HCT116 (cell line): ENCODE data around the gene RNF217. TPM values are rescaled to one million over a fixed set of nuclear protein-coding genes. Genes with fewer than 3 reads are reported as not detected.

Source experiments
- ATAC-seq: fragments of 200-7000 bp; cut with Tn5 transposase; 2 replicates; pipeline ENCODE4 v1.9.1; 2020; ENCODE audit warnings: mild to moderate bottlenecking, moderate library complexity
- BruUV-seq: library from RNA; stranded (reverse); fragments of 400-500 nt; replicated peaks from 2 replicates; lab custom pipeline; 2021; lab: Mats Ljungman, UMichigan
- CTCF ChIA-PET: fragments of 300-600 bp; sonication (Branson Sonifier 250); formaldehyde crosslinking; loops from one replicate; lab custom pipeline; 2021; ENCODE audit warnings: antibody characterized with exemption; lab: Charles Lee
- POLR2A ChIA-PET: fragments of 300-600, 350-600 bp; sonication (Branson Sonifier 250); formaldehyde crosslinking; loops from one replicate; lab custom pipeline; 2021; ENCODE audit warnings: antibody characterized with exemption; lab: Charles Lee
- RAD21 ChIA-PET, 2 experiments: fragments of 300-600 bp; sonication (Branson Sonifier 250); formaldehyde crosslinking; loops; one replicate each; lab custom pipeline; 2023; ENCODE audit warnings: low total read pairs in 2 of 2; ENCODE audit not compliant: uncharacterized antibody in 2 of 2, unreplicated experiment in 2 of 2, low non-redundant PET in 1 of 2; lab: Charles Lee
- DNase-seq: peaks from one replicate; pipeline ENCODE4 v3.0.0-alpha.2; 2010; ENCODE audit warnings: low read depth, low spot score
- H2AFZ ChIP-seq: fragments of 200-600 bp; shearing (Covaris generic), sonication (generic); 2 replicates; pipeline ENCODE4 v1.6.1; 2017; ENCODE audit warnings: low read depth, mixed run types, mixed read lengths, antibody characterized with exemption, low read length; ENCODE audit not compliant: poor library complexity, severe bottlenecking
- H3K27ac ChIP-seq: 2 replicates; pipeline ENCODE4 v1.5.1; 2012; ENCODE audit warnings: low read depth, low read length
- H3K27me3 ChIP-seq: fragments of 200-600 bp; sonication (generic); 2 replicates; pipeline ENCODE4 v1.6.1; 2016; ENCODE audit warnings: mixed run types, low read length, mixed read lengths; ENCODE audit not compliant: insufficient read depth
- H3K36me3 ChIP-seq, 2 experiments: fragments of 200-500 bp in 1 of 2; fragments of 200-600 bp in 1 of 2; sonication (Bioruptor generic) in 1 of 2; sonication (generic) in 1 of 2; 2 replicates each; pipeline versions ENCODE4 v1.5.1 to v1.6.1; 2014 to 2016; ENCODE audit warnings: low read length in 2 of 2, inconsistent platforms in 1 of 2, mixed read lengths in 1 of 2, mixed run types in 1 of 2; ENCODE audit not compliant: insufficient read depth in 2 of 2, control insufficient read depth in 1 of 2
- H3K4me1 ChIP-seq, 2 experiments: fragments of 200-600 bp in 1 of 2; sonication (generic) in 1 of 2; 2 replicates each; pipeline versions ENCODE4 v1.5.1 to v1.6.1; 2012 to 2017; ENCODE audit warnings: low read length in 2 of 2, inconsistent platforms in 1 of 2, mild to moderate bottlenecking in 1 of 2, mixed read lengths in 1 of 2, mixed run types in 1 of 2, moderate library complexity in 1 of 2; ENCODE audit not compliant: insufficient read depth in 2 of 2, control insufficient read depth in 1 of 2
- H3K4me2 ChIP-seq: fragments of 200-600 bp; sonication (generic); 2 replicates; pipeline ENCODE4 v1.6.1; 2017; ENCODE audit warnings: mixed run types, low read length, mixed read lengths
- H3K4me3 ChIP-seq, 2 experiments: fragments of 200-600 bp in 1 of 2; sonication (generic) in 1 of 2; replicated peaks in 1 of 2; 2 replicates each; pipeline ENCODE4 v1.5.1; 2011 to 2016; ENCODE audit warnings: low read length in 2 of 2, control low read depth in 1 of 2, low read depth in 1 of 2, mild to moderate bottlenecking in 1 of 2, mixed read lengths in 1 of 2, mixed run types in 1 of 2
- H3K79me2 ChIP-seq: fragments of 200-600 bp; sonication (generic); 2 replicates; pipeline ENCODE4 v1.6.1; 2017; ENCODE audit warnings: mild to moderate bottlenecking, mixed run types, low read length, moderate library complexity, mixed read lengths; ENCODE audit not compliant: insufficient read depth
- H3K9ac ChIP-seq: fragments of 200-600 bp; sonication (generic); 2 replicates; pipeline ENCODE4 v1.6.1; 2016; ENCODE audit warnings: low read length, mixed read lengths
- H3K9me2 ChIP-seq: fragments of 200-600 bp; sonication (generic), shearing (Covaris generic); 2 replicates; pipeline ENCODE4 v1.6.1; 2017; ENCODE audit warnings: mixed run types, mild to moderate bottlenecking, moderate library complexity; ENCODE audit not compliant: insufficient read depth
- H3K9me3 ChIP-seq, 2 experiments: fragments of 200-500 bp in 1 of 2; fragments of 200-600 bp in 1 of 2; sonication (Bioruptor generic) in 1 of 2; sonication (generic) in 1 of 2; 2 replicates each; pipeline ENCODE4 v1.6.1; 2014 to 2017; ENCODE audit warnings: low read length in 2 of 2, mixed read lengths in 2 of 2, inconsistent platforms in 1 of 2, low read depth in 1 of 2, mild to moderate bottlenecking in 1 of 2, mixed run types in 1 of 2, moderate library complexity in 1 of 2; ENCODE audit not compliant: control insufficient read depth in 1 of 2, insufficient read depth in 1 of 2
- H4K20me1 ChIP-seq: fragments of 200-600 bp; sonication (generic), shearing (Covaris generic); 2 replicates; pipeline ENCODE4 v1.6.1; 2017; ENCODE audit warnings: mixed run types, mild to moderate bottlenecking, moderate library complexity; ENCODE audit not compliant: insufficient read depth
- ATF3 ChIP-seq: IDR thresholded peaks from 2 replicates; pipeline ENCODE4 v1.6.1; 2012
- CEBPB ChIP-seq: IDR thresholded peaks from 2 replicates; pipeline ENCODE4 v1.6.1; 2012; ENCODE audit warnings: low read depth
- EZH2phosphoT487 ChIP-seq: fragments of 200-600 bp; IDR thresholded peaks from 2 replicates; pipeline ENCODE4 v1.6.1; 2018; ENCODE audit warnings: antibody characterized with exemption, borderline replicate concordance
- FOSL1 ChIP-seq: IDR thresholded peaks from 2 replicates; pipeline ENCODE4 v1.6.1; 2012; ENCODE audit warnings: low read depth
- JUND ChIP-seq: IDR thresholded peaks from 2 replicates; pipeline ENCODE4 v1.6.1; 2012
- POLR2A ChIP-seq: IDR thresholded peaks from 2 replicates; pipeline ENCODE4 v1.7.0; 2011; ENCODE audit warnings: borderline replicate concordance; ENCODE audit not compliant: insufficient read depth, insufficient read length; ENCODE audit errors: extremely low read depth
- SRF ChIP-seq: IDR thresholded peaks from 2 replicates; pipeline ENCODE4 v1.6.1; 2012; ENCODE audit warnings: low read depth
- ZBTB33 ChIP-seq: IDR thresholded peaks from 2 replicates; pipeline ENCODE4 v1.6.1; 2011; ENCODE audit warnings: mild to moderate bottlenecking, low read length, moderate library complexity; ENCODE audit not compliant: insufficient replicate concordance; ENCODE audit errors: extremely low read depth
- ZFX ChIP-seq: fragments of 450-650 bp; IDR thresholded peaks from 2 replicates; pipeline ENCODE4 v1.6.1; 2017
- ZNF274 ChIP-seq: fragments of 200-500 bp; sonication (Bioruptor generic); IDR thresholded peaks from 2 replicates; pipeline ENCODE4 v1.6.1; 2014; ENCODE audit warnings: mild to moderate bottlenecking, low read depth, low read length, inconsistent platforms
- intact Hi-C: fragments of 100-400 bp; cut with micrococcal nuclease; formaldehyde crosslinking; loops from 2 replicates; pipeline ENCODE4 v1.10.0; 2022
- total RNA-seq: library from RNA; stranded (reverse); gene quantifications from one replicate; pipeline ENCODE4 v1.2.1, GENCODE V29; 2021; ENCODE audit not compliant: unreplicated experiment
- TF ChIP-seq, protein P1 (sequence below), 3 experiments: fragments of 200-600 bp in 1 of 3; sonication (generic) in 1 of 3; IDR thresholded peaks in 2 of 3; conservative IDR thresholded peaks in 1 of 3; 2 replicates each; pipeline ENCODE4 v1.5.1; 2012 to 2017; ENCODE audit warnings: low read depth in 2 of 3, low read length in 2 of 3, antibody characterized with exemption in 1 of 3, borderline replicate concordance in 1 of 3, control low read depth in 1 of 3, mild to moderate bottlenecking in 1 of 3, mixed read lengths in 1 of 3, mixed run types in 1 of 3, moderate library complexity in 1 of 3; ENCODE audit not compliant: insufficient read depth in 1 of 3
- TF ChIP-seq, protein P2 (sequence below): IDR thresholded peaks from 2 replicates; pipeline ENCODE4 v1.6.1; 2012
- TF ChIP-seq, protein P3 (sequence below): IDR thresholded peaks from 2 replicates; pipeline ENCODE4 v1.6.1; 2012; ENCODE audit warnings: low read depth

RNF217 gene
- total RNA-seq, 1 experiment from 2014 or later = 20.4 TPM

- intact Hi-C loops = no loop called here
These were observed 110.8 kb downstream of the RNF217 start for GRCh38 chr6:125073071-125073470.

More at GRCh38 chr6:125073071-125073470, 110.8 kb downstream of the RNF217 start:
- Histone ChIP-seq H4K20me1 (no peaks in the 10 kb centered on the region), H3K4me3 (no peak overlapping the region)
- TF ChIP-seq ZNF274 (no peak), ZFX (no peak), POLR2A (no peak), CEBPB (no peak), FOSL1 (no peak), EZH2phosphoT487 (no peak), ZBTB33 (no peak), SRF (no peak), ATF3 (no peak), JUND (no peak)
- TF ChIP-seq, protein P1, sequence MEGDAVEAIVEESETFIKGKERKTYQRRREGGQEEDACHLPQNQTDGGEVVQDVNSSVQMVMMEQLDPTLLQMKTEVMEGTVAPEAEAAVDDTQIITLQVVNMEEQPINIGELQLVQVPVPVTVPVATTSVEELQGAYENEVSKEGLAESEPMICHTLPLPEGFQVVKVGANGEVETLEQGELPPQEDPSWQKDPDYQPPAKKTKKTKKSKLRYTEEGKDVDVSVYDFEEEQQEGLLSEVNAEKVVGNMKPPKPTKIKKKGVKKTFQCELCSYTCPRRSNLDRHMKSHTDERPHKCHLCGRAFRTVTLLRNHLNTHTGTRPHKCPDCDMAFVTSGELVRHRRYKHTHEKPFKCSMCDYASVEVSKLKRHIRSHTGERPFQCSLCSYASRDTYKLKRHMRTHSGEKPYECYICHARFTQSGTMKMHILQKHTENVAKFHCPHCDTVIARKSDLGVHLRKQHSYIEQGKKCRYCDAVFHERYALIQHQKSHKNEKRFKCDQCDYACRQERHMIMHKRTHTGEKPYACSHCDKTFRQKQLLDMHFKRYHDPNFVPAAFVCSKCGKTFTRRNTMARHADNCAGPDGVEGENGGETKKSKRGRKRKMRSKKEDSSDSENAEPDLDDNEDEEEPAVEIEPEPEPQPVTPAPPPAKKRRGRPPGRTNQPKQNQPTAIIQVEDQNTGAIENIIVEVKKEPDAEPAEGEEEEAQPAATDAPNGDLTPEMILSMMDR (IDR thresholded peaks at IDR 0.05 in 2 of 3, conservative IDR thresholded peaks at IDR 0.05 in 1 of 3; ENCODE audit: borderline replicate concordance in 1 of 3, insufficient read depth in 1 of 3, low read depth in 2 of 3, low read length in 2 of 3) = no peak
- TF ChIP-seq, protein P2, sequence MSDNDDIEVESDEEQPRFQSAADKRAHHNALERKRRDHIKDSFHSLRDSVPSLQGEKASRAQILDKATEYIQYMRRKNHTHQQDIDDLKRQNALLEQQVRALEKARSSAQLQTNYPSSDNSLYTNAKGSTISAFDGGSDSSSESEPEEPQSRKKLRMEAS = no peak
- TF ChIP-seq, protein P3, sequence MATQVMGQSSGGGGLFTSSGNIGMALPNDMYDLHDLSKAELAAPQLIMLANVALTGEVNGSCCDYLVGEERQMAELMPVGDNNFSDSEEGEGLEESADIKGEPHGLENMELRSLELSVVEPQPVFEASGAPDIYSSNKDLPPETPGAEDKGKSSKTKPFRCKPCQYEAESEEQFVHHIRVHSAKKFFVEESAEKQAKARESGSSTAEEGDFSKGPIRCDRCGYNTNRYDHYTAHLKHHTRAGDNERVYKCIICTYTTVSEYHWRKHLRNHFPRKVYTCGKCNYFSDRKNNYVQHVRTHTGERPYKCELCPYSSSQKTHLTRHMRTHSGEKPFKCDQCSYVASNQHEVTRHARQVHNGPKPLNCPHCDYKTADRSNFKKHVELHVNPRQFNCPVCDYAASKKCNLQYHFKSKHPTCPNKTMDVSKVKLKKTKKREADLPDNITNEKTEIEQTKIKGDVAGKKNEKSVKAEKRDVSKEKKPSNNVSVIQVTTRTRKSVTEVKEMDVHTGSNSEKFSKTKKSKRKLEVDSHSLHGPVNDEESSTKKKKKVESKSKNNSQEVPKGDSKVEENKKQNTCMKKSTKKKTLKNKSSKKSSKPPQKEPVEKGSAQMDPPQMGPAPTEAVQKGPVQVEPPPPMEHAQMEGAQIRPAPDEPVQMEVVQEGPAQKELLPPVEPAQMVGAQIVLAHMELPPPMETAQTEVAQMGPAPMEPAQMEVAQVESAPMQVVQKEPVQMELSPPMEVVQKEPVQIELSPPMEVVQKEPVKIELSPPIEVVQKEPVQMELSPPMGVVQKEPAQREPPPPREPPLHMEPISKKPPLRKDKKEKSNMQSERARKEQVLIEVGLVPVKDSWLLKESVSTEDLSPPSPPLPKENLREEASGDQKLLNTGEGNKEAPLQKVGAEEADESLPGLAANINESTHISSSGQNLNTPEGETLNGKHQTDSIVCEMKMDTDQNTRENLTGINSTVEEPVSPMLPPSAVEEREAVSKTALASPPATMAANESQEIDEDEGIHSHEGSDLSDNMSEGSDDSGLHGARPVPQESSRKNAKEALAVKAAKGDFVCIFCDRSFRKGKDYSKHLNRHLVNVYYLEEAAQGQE = no peak
- TF ChIP-seq, all 23 proteins: peak for 0
- ChIA-PET CTCF (no interaction called here), RAD21 (no interaction called here), POLR2A (no interaction called here)
- no peaks in the 10 kb centered on the region for H3K9me3 ChIP-seq
- H3K4me1 ChIP-seq = no peaks in the 10 kb centered on the region
- no peak for ATAC-seq
- no TSS peak for BruUV-seq
- no peak overlapping the region for H2AFZ ChIP-seq
- no peak overlapping the region for H3K9ac ChIP-seq
- H3K9me2 ChIP-seq = no peaks in the 10 kb centered on the region
- H3K27ac ChIP-seq = no peak overlapping the region
- no peak overlapping the region for H3K4me2 ChIP-seq
- peaks cover 0 to 3% of the 10 kb centered on the region in 2 experiments; a peak in 1 of 4 replicates for H3K36me3 ChIP-seq
- H3K79me2 ChIP-seq = no peaks in the 10 kb centered on the region
- DNase-seq = no peak
- no peaks in the 10 kb centered on the region for H3K27me3 ChIP-seq
